GM12801 (cell line): ENCODE data around the gene MKX.

Experiments used
- CTCF ChIP-seq: IDR thresholded peaks from one replicate; pipeline ENCODE4 v1.5.1; 2011; ENCODE audit warnings: control low read depth; ENCODE audit not compliant: insufficient read length; ENCODE audit errors: extremely low read depth

The MKX gene

GRCh38 chr10:27636816-27637215 lies 108.8 kb downstream of the MKX start:
- no peak for TF ChIP-seq CTCF

- no peak for TF ChIP-seq CTCF
These were observed 109.8 kb downstream of the MKX start for GRCh38 chr10:27635699-27636270.

GRCh38 chr10:27635290-27635689 lies 110.3 kb downstream of the MKX start:
- TF ChIP-seq CTCF = no peak

GRCh38 chr10:27628621-27629020 lies 117.0 kb downstream of the MKX start:
- TF ChIP-seq CTCF = no peak

- no peak for TF ChIP-seq CTCF
These were observed 118.7 kb downstream of the MKX start for GRCh38 chr10:27626890-27627289.

GRCh38 chr10:27625452-27626211 lies 120.0 kb downstream of the MKX start:
- no peak for TF ChIP-seq CTCF

GRCh38 chr10:27624941-27625340 lies 120.7 kb downstream of the MKX start:
- TF ChIP-seq CTCF = no peak
